Measurements from ENCODE around the gene OOSP3.
"Not testable (repeated sequence)": the region's sequence is repeated elsewhere in the genome, so short reads cannot be mapped to it uniquely, and the experiment has no call there.

The OOSP3 gene

GRCh38 chr11:59847626-59848025 lies 31.0 kb upstream of the OOSP3 start:
- TF ChIP-seq ZC3H10 (CRISPR knock-in tag; IDR thresholded peaks at IDR 0.05) (no peak), ISL1 (CRISPR knock-in tag; IDR thresholded peaks at IDR 0.05) (no peak), SNAI2 (CRISPR knock-in tag; IDR thresholded peaks at IDR 0.05) (no peak), CSDC2 (CRISPR knock-in tag; IDR thresholded peaks at IDR 0.05) (no peak), TSHZ2 (CRISPR knock-in tag; IDR thresholded peaks at IDR 0.05) (no peak), TCF4 (CRISPR knock-in tag; IDR thresholded peaks at IDR 0.05; ENCODE audit: borderline replicate concordance) (no peak), CSRNP3 (CRISPR knock-in tag; IDR thresholded peaks at IDR 0.05) (no peak), POU6F1 (CRISPR knock-in tag; IDR thresholded peaks at IDR 0.05; ENCODE audit: borderline replicate concordance, low read depth) (no peak), PPARA (CRISPR knock-in tag; IDR thresholded peaks at IDR 0.05; ENCODE audit: borderline replicate concordance) (no peak), ZFP30 (CRISPR knock-in tag; IDR thresholded peaks at IDR 0.05) (no peak), ZNF70 (CRISPR knock-in tag; IDR thresholded peaks at IDR 0.05) (no peak), PATZ1 (CRISPR knock-in tag; IDR thresholded peaks at IDR 0.05; ENCODE audit: borderline replicate concordance) (no peak), OSR1 (CRISPR knock-in tag; IDR thresholded peaks at IDR 0.05) (no peak), TOX (CRISPR knock-in tag; IDR thresholded peaks at IDR 0.05; ENCODE audit: borderline replicate concordance) (no peak)
- no peak for ATAC-seq

- not testable (repeated sequence) for ATAC-seq
Observed at GRCh38 chr11:59848439-59848838, 30.1 kb upstream of the OOSP3 start.

- ATAC-seq: no peak
- no peak for TF ChIP-seq ARNTL (CRISPR knock-in tag; IDR thresholded peaks at IDR 0.05; ENCODE audit: borderline replicate concordance, low read depth)
- TF ChIP-seq OSR1 (CRISPR knock-in tag; IDR thresholded peaks at IDR 0.05): no peak
- no peak for TF ChIP-seq PPARA (CRISPR knock-in tag; IDR thresholded peaks at IDR 0.05; ENCODE audit: borderline replicate concordance)
- no peak for TF ChIP-seq TCF4 (CRISPR knock-in tag; IDR thresholded peaks at IDR 0.05; ENCODE audit: borderline replicate concordance)
- TF ChIP-seq ZNF70 (CRISPR knock-in tag; IDR thresholded peaks at IDR 0.05): no peak
- no peak for TF ChIP-seq ESRRG (CRISPR knock-in tag; IDR thresholded peaks at IDR 0.05)
- TF ChIP-seq POU6F1 (CRISPR knock-in tag; IDR thresholded peaks at IDR 0.05; ENCODE audit: borderline replicate concordance, low read depth): no peak
- no peak for TF ChIP-seq ZC3H10 (CRISPR knock-in tag; IDR thresholded peaks at IDR 0.05)
- TF ChIP-seq BACH2 (CRISPR knock-in tag; IDR thresholded peaks at IDR 0.05; ENCODE audit: borderline replicate concordance): no peak
- no peak for TF ChIP-seq ZNF565 (CRISPR knock-in tag; conservative IDR thresholded peaks at IDR 0.05; ENCODE audit: low read depth)
Observed at GRCh38 chr11:59849129-59849528, 29.5 kb upstream of the OOSP3 start.

GRCh38 chr11:59849551-59849950 lies 29.0 kb upstream of the OOSP3 start:
- ATAC-seq: not testable (repeated sequence)

GRCh38 chr11:59851416-59851815 lies 27.2 kb upstream of the OOSP3 start:
- not testable (repeated sequence) for ATAC-seq
